HEK293 (cell line): ENCODE data around the gene IL4I1.
A peak's percentile ranks its signal among the peaks of the same experiment; 100 is the strongest.

Source experiments
- BCL11B ChIP-seq: fragments of 450-650 bp; formaldehyde crosslinking; IDR thresholded peaks from 2 replicates; pipeline ENCODE4 v1.5.1; 2016; ENCODE audit warnings: low read depth, missing biosample characterization, missing genetic modification characterization
- EGR2 ChIP-seq: fragments of 450-650 bp; formaldehyde crosslinking; IDR thresholded peaks from 2 replicates; pipeline ENCODE4 v1.5.1; 2016; ENCODE audit warnings: low read depth, missing biosample characterization, missing genetic modification characterization
- GLIS1 ChIP-seq: fragments of 450-650 bp; formaldehyde crosslinking; IDR thresholded peaks from 2 replicates; pipeline ENCODE4 v1.5.1; 2016; ENCODE audit warnings: missing biosample characterization, missing genetic modification characterization
- GLIS2 ChIP-seq: fragments of 450-650 bp; formaldehyde crosslinking; IDR thresholded peaks from 2 replicates; pipeline ENCODE4 v1.5.1; 2016; ENCODE audit warnings: missing biosample characterization, missing genetic modification characterization
- IKZF3 ChIP-seq: fragments of 450-650 bp; IDR thresholded peaks from 2 replicates; pipeline ENCODE4 v1.5.0; 2018; ENCODE audit warnings: missing biosample characterization, mild to moderate bottlenecking, missing genetic modification characterization, moderate library complexity
- MEIS1 ChIP-seq: sonication (generic); formaldehyde crosslinking; IDR thresholded peaks from 2 replicates; pipeline ENCODE4 v1.8.1; 2022; ENCODE audit warnings: missing genetic modification reagents, mild to moderate bottlenecking, borderline replicate concordance
- OSR2 ChIP-seq: fragments of 450-650 bp; formaldehyde crosslinking; IDR thresholded peaks from 2 replicates; pipeline ENCODE4 v1.5.1; 2016; ENCODE audit warnings: missing biosample characterization, missing genetic modification characterization
- REPIN1 ChIP-seq: fragments of 450-650 bp; formaldehyde crosslinking; IDR thresholded peaks from 2 replicates; pipeline ENCODE4 v1.5.1; 2017; ENCODE audit warnings: missing biosample characterization, missing genetic modification characterization, low read depth
- SCRT1 ChIP-seq: fragments of 450-650 bp; formaldehyde crosslinking; IDR thresholded peaks from 2 replicates; pipeline ENCODE4 v1.5.1; 2016; ENCODE audit warnings: missing biosample characterization, missing genetic modification characterization, borderline replicate concordance
- SP7 ChIP-seq: fragments of 450-650 bp; formaldehyde crosslinking; IDR thresholded peaks from 2 replicates; pipeline ENCODE4 v1.5.1; 2016; ENCODE audit warnings: missing biosample characterization, missing genetic modification characterization
- TCF7L2 ChIP-seq: IDR thresholded peaks from 2 replicates; pipeline ENCODE4 v1.6.1; 2011; ENCODE audit warnings: low read depth, mild to moderate bottlenecking, inconsistent platforms, low read length, moderate library complexity, borderline replicate concordance
- TRIM28 ChIP-seq: IDR thresholded peaks from 2 replicates; pipeline ENCODE4 v1.6.1; 2011; ENCODE audit warnings: low read length, control low read depth, borderline replicate concordance
- ZBTB20 ChIP-seq: fragments of 450-650 bp; formaldehyde crosslinking; IDR thresholded peaks from 2 replicates; pipeline ENCODE4 v1.5.1; 2016; ENCODE audit warnings: missing biosample characterization, missing genetic modification characterization
- ZEB2 ChIP-seq: fragments of 450-650 bp; formaldehyde crosslinking; IDR thresholded peaks from 2 replicates; pipeline ENCODE4 v1.5.1; 2016; ENCODE audit warnings: missing biosample characterization, missing genetic modification characterization
- ZNF169 ChIP-seq: fragments of 450-650 bp; formaldehyde crosslinking; IDR thresholded peaks from 2 replicates; pipeline ENCODE4 v1.5.1; 2016; ENCODE audit warnings: missing biosample characterization, missing genetic modification characterization
- ZNF2 ChIP-seq: fragments of 450-650 bp; formaldehyde crosslinking; IDR thresholded peaks from 2 replicates; pipeline ENCODE4 v1.5.1; 2016; ENCODE audit warnings: missing biosample characterization, missing genetic modification characterization
- ZNF426 ChIP-seq: fragments of 450-650 bp; formaldehyde crosslinking; IDR thresholded peaks from 2 replicates; pipeline ENCODE4 v1.5.1; 2017; ENCODE audit warnings: missing biosample characterization, missing genetic modification characterization, mild to moderate bottlenecking, inconsistent platforms, moderate library complexity
- ZNF510 ChIP-seq: fragments of 450-650 bp; formaldehyde crosslinking; IDR thresholded peaks from 2 replicates; pipeline ENCODE4 v1.5.1; 2018; ENCODE audit warnings: mild to moderate bottlenecking, missing genetic modification characterization, missing biosample characterization; ENCODE audit not compliant: insufficient replicate concordance
- ZNF518A ChIP-seq: fragments of 450-650 bp; formaldehyde crosslinking; conservative IDR thresholded peaks from 2 replicates; pipeline ENCODE4 v1.5.1; 2016; ENCODE audit warnings: low read depth, missing biosample characterization, missing genetic modification characterization
- ZNF529 ChIP-seq: fragments of 450-650 bp; formaldehyde crosslinking; IDR thresholded peaks from 2 replicates; pipeline ENCODE4 v1.5.1; 2017; ENCODE audit warnings: missing genetic modification characterization, missing biosample characterization; ENCODE audit not compliant: insufficient replicate concordance
- ZNF560 ChIP-seq: fragments of 450-650 bp; formaldehyde crosslinking; IDR thresholded peaks from 2 replicates; pipeline ENCODE4 v1.5.1; 2017; ENCODE audit warnings: missing biosample characterization, missing genetic modification characterization, borderline replicate concordance
- ZNF561 ChIP-seq: fragments of 450-650 bp; IDR thresholded peaks from 2 replicates; pipeline ENCODE4 v1.5.1; 2018; ENCODE audit warnings: missing biosample characterization, missing genetic modification characterization, borderline replicate concordance
- ZNF654 ChIP-seq: fragments of 450-650 bp; formaldehyde crosslinking; IDR thresholded peaks from 2 replicates; pipeline ENCODE4 v1.5.1; 2016; ENCODE audit warnings: low read depth, missing biosample characterization, missing genetic modification characterization
- ZNF707 ChIP-seq: fragments of 450-650 bp; formaldehyde crosslinking; IDR thresholded peaks from 2 replicates; pipeline ENCODE4 v1.5.1; 2016; ENCODE audit warnings: missing biosample characterization, missing genetic modification characterization
- ZNF776 ChIP-seq: fragments of 450-650 bp; formaldehyde crosslinking; IDR thresholded peaks from 2 replicates; pipeline ENCODE4 v1.5.0; 2017; ENCODE audit warnings: missing biosample characterization, missing genetic modification characterization, borderline replicate concordance
- ZNF791 ChIP-seq: fragments of 450-650 bp; formaldehyde crosslinking; IDR thresholded peaks from 2 replicates; pipeline ENCODE4 v1.5.1; 2016; ENCODE audit warnings: missing biosample characterization, missing genetic modification characterization
- ZNF837 ChIP-seq: fragments of 450-650 bp; formaldehyde crosslinking; IDR thresholded peaks from 2 replicates; pipeline ENCODE4 v1.5.1; 2016; ENCODE audit warnings: missing biosample characterization, missing genetic modification characterization
- ZSCAN23 ChIP-seq: fragments of 450-650 bp; formaldehyde crosslinking; IDR thresholded peaks from 2 replicates; pipeline ENCODE4 v1.5.1; 2016; ENCODE audit warnings: missing biosample characterization, missing genetic modification characterization
- TF ChIP-seq, protein P1 (sequence below): fragments of 450-650 bp; formaldehyde crosslinking; IDR thresholded peaks from 2 replicates; pipeline ENCODE4 v1.5.1; 2016; ENCODE audit warnings: missing biosample characterization, missing genetic modification characterization
- TF ChIP-seq, protein P2 (sequence below): IDR thresholded peaks from 2 replicates; pipeline ENCODE4 v1.6.1; 2011; ENCODE audit warnings: mild to moderate bottlenecking, low read depth, low read length, borderline replicate concordance
- TF ChIP-seq, protein P3 (sequence below): fragments of 450-650 bp; formaldehyde crosslinking; IDR thresholded peaks from 2 replicates; pipeline ENCODE4 v1.5.1; 2016; ENCODE audit warnings: missing biosample characterization, missing genetic modification characterization

Gene IL4I1

DNA sequence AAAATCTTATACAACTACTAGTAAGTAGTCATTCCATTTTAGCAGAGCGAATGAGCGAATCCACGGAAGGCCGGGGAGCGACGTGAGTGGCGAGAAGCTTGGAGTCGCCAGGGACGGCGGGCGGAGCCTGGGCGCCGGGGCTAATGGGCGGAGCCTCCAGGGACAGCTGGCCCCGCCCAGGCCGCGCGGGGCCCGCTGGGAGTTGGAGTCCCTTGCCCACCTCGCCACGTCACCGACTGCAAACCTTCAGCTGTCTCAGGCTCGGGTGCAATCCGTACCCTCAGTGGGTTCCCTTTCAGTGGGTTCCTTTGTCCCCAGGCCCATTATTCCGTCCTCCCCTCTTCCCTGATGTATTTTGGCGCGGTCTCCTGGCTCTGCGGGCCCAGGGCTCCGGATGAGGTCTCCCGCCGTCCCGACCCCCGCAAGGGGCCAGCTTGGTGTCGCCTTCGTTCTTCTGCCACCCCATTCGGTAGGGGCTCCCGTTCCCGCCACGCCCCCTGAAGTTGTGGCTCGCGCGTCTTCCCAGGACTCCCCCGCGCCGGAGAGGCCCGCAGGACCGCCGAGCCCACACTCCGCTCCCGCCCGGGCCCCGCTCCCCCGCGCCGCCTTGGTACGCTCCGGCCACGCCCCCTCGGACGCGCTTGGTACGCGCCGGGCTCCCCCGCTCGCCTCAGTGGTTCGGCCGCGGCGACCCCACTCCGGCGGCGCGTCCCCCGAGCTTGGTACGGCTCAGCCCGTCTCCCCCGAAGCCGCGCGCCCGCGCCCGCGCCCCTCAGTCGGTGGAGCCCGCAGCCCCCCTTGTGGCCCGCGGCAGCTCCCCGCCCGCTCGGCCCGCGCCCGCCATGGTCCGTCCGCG lies 46.0 kb downstream of the IL4I1 start, which contains the start of gene PTOV1 (continued):
- TF ChIP-seq, protein P1, sequence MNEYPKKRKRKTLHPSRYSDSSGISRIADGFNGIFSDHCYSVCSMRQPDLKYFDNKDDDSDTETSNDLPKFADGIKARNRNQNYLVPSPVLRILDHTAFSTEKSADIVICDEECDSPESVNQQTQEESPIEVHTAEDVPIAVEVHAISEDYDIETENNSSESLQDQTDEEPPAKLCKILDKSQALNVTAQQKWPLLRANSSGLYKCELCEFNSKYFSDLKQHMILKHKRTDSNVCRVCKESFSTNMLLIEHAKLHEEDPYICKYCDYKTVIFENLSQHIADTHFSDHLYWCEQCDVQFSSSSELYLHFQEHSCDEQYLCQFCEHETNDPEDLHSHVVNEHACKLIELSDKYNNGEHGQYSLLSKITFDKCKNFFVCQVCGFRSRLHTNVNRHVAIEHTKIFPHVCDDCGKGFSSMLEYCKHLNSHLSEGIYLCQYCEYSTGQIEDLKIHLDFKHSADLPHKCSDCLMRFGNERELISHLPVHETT (tag by site-specific recombination), result peak; percentile 52; the same call in 1 of the 2 replicates
- no peak for TF ChIP-seq ZNF560 (tag by site-specific recombination)
- TF ChIP-seq SP7, result peak; percentile 87
- TF ChIP-seq ZNF791 (tag by site-specific recombination), result no peak
- TF ChIP-seq IKZF3 (tag by site-specific recombination), result peak; percentile 92
- TF ChIP-seq ZNF2 (tag by site-specific recombination), result peak; percentile 86
- TF ChIP-seq MEIS1 (CRISPR knock-in tag), result no peak
- TF ChIP-seq OSR2 (tag by site-specific recombination), result peak; percentile 44; the same call in 1 of the 2 replicates
- TF ChIP-seq ZNF707 (tag by site-specific recombination), result no peak
- peak; percentile 97 for TF ChIP-seq ZNF561 (tag by site-specific recombination)
- TF ChIP-seq REPIN1 (tag by site-specific recombination), result peak; percentile 78; the same call in 1 of the 2 replicates
- TF ChIP-seq TRIM28, result no peak
- no peak for TF ChIP-seq ZNF426 (tag by site-specific recombination)
- no peak for TF ChIP-seq ZNF510 (tag by site-specific recombination)
- peak; percentile 61; the same call in 1 of the 2 replicates for TF ChIP-seq ZSCAN23
- peak; percentile 77 for TF ChIP-seq EGR2 (tag by site-specific recombination)
- peak; percentile 97 for TF ChIP-seq ZBTB20 (tag by site-specific recombination)
- 0 out of 2 replicates have a peak, but pooled peaks have one; percentile 61 for TF ChIP-seq ZNF837 (tag by site-specific recombination)
- TF ChIP-seq, protein P2, sequence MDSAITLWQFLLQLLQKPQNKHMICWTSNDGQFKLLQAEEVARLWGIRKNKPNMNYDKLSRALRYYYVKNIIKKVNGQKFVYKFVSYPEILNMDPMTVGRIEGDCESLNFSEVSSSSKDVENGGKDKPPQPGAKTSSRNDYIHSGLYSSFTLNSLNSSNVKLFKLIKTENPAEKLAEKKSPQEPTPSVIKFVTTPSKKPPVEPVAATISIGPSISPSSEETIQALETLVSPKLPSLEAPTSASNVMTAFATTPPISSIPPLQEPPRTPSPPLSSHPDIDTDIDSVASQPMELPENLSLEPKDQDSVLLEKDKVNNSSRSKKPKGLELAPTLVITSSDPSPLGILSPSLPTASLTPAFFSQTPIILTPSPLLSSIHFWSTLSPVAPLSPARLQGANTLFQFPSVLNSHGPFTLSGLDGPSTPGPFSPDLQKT, result no peak
- peak; percentile 67; the same call in 1 of the 2 replicates for TF ChIP-seq BCL11B (tag by site-specific recombination)
- TF ChIP-seq ZNF529, result no peak
- TF ChIP-seq GLIS1 (tag by site-specific recombination), result peak; percentile 94
- TF ChIP-seq ZNF654 (tag by site-specific recombination), result no peak
- TF ChIP-seq, protein P3, sequence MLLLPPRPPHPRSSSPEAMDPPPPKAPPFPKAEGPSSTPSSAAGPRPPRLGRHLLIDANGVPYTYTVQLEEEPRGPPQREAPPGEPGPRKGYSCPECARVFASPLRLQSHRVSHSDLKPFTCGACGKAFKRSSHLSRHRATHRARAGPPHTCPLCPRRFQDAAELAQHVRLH (tag by site-specific recombination), result peak; percentile 86
- peak; percentile 97 for TF ChIP-seq GLIS2 (tag by site-specific recombination)
- TF ChIP-seq ZNF776 (tag by site-specific recombination), result no peak
- no peak for TF ChIP-seq SCRT1 (tag by site-specific recombination)
- TF ChIP-seq ZEB2 (tag by site-specific recombination), result peak; percentile 93
- no peak for TF ChIP-seq ZNF518A (tag by site-specific recombination)
- no peak for TF ChIP-seq ZNF169 (tag by site-specific recombination)
- no peak for TF ChIP-seq TCF7L2
